Measurements from ENCODE around the gene KCNK7.
A peak's percentile ranks its signal among the peaks of the same experiment; 100 is the strongest.
"Not testable (repeated sequence)": the region's sequence is repeated elsewhere in the genome, so short reads cannot be mapped to it uniquely, and the experiment has no call there.

KCNK7 gene

DNA sequence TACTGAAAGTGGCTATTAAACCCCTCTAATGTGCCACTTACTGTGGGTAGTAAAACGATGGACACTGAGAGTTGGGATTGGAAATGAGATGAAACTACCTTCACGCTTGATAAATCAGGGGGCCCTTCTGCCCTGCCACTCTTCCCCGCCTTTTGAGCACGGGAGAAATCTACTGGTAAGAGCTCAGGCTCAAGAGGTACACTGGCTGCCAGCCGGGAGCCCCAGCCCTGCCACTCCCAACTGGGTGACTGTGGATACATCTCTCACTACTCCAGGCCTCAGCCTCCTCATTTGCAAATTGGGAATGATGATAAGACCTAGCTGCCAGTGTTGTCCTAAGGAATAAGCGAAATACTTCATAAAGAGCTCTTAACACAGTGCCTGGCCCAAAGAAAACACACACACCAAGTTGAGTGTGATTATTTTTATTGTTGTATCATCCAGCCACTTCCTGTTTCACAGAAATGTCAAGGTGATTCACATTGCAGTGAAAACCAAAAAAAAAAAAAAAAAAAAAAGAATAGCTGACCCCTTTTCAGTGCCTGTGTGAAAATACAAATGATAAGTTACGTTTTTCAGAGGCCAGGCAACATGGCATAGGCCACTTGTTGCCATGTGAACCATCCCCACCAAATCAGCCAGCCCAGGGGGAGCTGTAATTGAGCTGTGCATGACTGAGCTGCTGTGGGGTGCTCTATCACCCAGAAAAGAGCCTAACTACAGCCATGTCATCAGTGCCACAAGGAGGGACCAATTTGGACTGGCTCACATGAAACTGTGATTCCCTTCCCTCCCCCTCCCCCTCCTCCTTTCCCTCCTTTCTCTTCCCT is 29.8 kb downstream of the KCNK7 start:
- no peak overlapping the region for H3K9ac ChIP-seq (ENCODE audit: low read depth in 1 of 2, low read length in 2 of 2)
- no peaks in the 10 kb centered on the region for H3K9me3 ChIP-seq (ENCODE audit: control insufficient read depth in 1 of 2, low read length in 2 of 2)
- H3K27ac ChIP-seq (ENCODE audit: low read depth, low read length), result no peak overlapping the region

GRCh38 chr11:65564879-65565559 is 30.6 kb downstream of the KCNK7 start:
- not testable (repeated sequence) for H3K36me3 ChIP-seq (ENCODE audit: control insufficient read depth in 1 of 2, insufficient read depth in 2 of 2, low read length in 2 of 2); H3K9ac ChIP-seq (ENCODE audit: low read depth in 1 of 2, low read length in 2 of 2); H3K27ac ChIP-seq (ENCODE audit: low read depth, low read length); H3K9me3 ChIP-seq (ENCODE audit: control insufficient read depth in 1 of 2, low read length in 2 of 2); H3K27me3 ChIP-seq (ENCODE audit: control insufficient read depth in 1 of 2, insufficient read depth in 2 of 2, low read length in 2 of 2); H3K4me3 ChIP-seq (ENCODE audit: low read depth in 1 of 2, low read length in 2 of 2)
- H3K4me1 ChIP-seq (ENCODE audit: control insufficient read depth in 1 of 2, insufficient read depth in 2 of 2, low read length in 2 of 2), result peaks cover 30 to 42% of the 10 kb centered on the region in 2 donors

More for the DNA sequence above, 29.8 kb downstream of the KCNK7 start:
- H3K4me1 ChIP-seq (ENCODE audit: control insufficient read depth in 1 of 2, insufficient read depth in 2 of 2, low read length in 2 of 2), result peaks cover 24 to 39% of the 10 kb centered on the region in 2 donors
- no peaks in the 10 kb centered on the region for H3K36me3 ChIP-seq (ENCODE audit: control insufficient read depth in 1 of 2, insufficient read depth in 2 of 2, low read length in 2 of 2)
- no peaks in the 10 kb centered on the region for H3K27me3 ChIP-seq (ENCODE audit: control insufficient read depth in 1 of 2, insufficient read depth in 2 of 2, low read length in 2 of 2)
- no peak overlapping the region for H3K4me3 ChIP-seq (ENCODE audit: low read depth in 1 of 2, low read length in 2 of 2)

DNA sequence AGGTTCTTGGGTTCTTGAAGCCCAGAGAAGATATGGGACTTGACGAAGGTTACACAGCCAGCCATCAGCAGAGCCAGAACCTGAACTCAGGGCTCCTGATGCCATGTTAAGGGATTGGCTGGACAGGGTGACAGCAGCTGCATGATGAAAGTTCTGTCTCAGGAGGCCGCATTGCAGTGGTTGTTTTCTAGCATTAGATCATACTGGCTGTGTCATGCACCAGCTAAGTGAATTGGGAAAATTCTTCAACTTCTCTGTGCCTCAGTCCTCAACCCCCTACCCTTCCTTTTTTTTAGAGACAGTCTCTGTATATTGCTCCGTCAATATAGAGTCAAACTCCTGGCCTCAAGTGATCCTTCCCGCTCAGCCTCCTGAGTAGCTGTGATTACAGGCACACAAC is 32.0 kb downstream of the KCNK7 start:
- Histone ChIP-seq H3K36me3 (ENCODE audit: control insufficient read depth in 1 of 2, insufficient read depth in 2 of 2, low read length in 2 of 2) (no peaks in the 10 kb centered on the region), H3K27ac (ENCODE audit: low read depth, low read length) (no peak overlapping the region), H3K4me3 (ENCODE audit: low read depth in 1 of 2, low read length in 2 of 2) (no peak overlapping the region), H3K9me3 (ENCODE audit: control insufficient read depth in 1 of 2, low read length in 2 of 2) (no peaks in the 10 kb centered on the region), H3K9ac (ENCODE audit: low read depth in 1 of 2, low read length in 2 of 2) (no peak overlapping the region), H3K4me1 (ENCODE audit: control insufficient read depth in 1 of 2, insufficient read depth in 2 of 2, low read length in 2 of 2) (peaks cover 32 to 44% of the 10 kb centered on the region in 2 donors), H3K27me3 (ENCODE audit: control insufficient read depth in 1 of 2, insufficient read depth in 2 of 2, low read length in 2 of 2) (no peaks in the 10 kb centered on the region)

GRCh38 chr11:65562788-65563187 is 32.8 kb downstream of the KCNK7 start:
- Histone ChIP-seq H3K27me3 (ENCODE audit: control insufficient read depth in 1 of 2, insufficient read depth in 2 of 2, low read length in 2 of 2) (no peaks in the 10 kb centered on the region), H3K9ac (ENCODE audit: low read depth in 1 of 2, low read length in 2 of 2) (no peak overlapping the region), H3K9me3 (ENCODE audit: control insufficient read depth in 1 of 2, low read length in 2 of 2) (no peaks in the 10 kb centered on the region), H3K4me1 (ENCODE audit: control insufficient read depth in 1 of 2, insufficient read depth in 2 of 2, low read length in 2 of 2) (peaks cover 32 to 39% of the 10 kb centered on the region in 2 donors), H3K27ac (ENCODE audit: low read depth, low read length) (no peak overlapping the region), H3K4me3 (ENCODE audit: low read depth in 1 of 2, low read length in 2 of 2) (no peak overlapping the region), H3K36me3 (ENCODE audit: control insufficient read depth in 1 of 2, insufficient read depth in 2 of 2, low read length in 2 of 2) (no peaks in the 10 kb centered on the region)

GRCh38 chr11:65562020-65562419 is 33.6 kb downstream of the KCNK7 start:
- no peak overlapping the region for H3K4me3 ChIP-seq (ENCODE audit: low read depth in 1 of 2, low read length in 2 of 2)
- peaks cover 36 to 38% of the 10 kb centered on the region in 2 donors for H3K4me1 ChIP-seq (ENCODE audit: control insufficient read depth in 1 of 2, insufficient read depth in 2 of 2, low read length in 2 of 2)
- H3K27ac ChIP-seq (ENCODE audit: low read depth, low read length), result no peak overlapping the region
- no peaks in the 10 kb centered on the region for H3K36me3 ChIP-seq (ENCODE audit: control insufficient read depth in 1 of 2, insufficient read depth in 2 of 2, low read length in 2 of 2)
- H3K27me3 ChIP-seq (ENCODE audit: control insufficient read depth in 1 of 2, insufficient read depth in 2 of 2, low read length in 2 of 2), result no peaks in the 10 kb centered on the region
- no peaks in the 10 kb centered on the region for H3K9me3 ChIP-seq (ENCODE audit: control insufficient read depth in 1 of 2, low read length in 2 of 2)
- H3K9ac ChIP-seq (ENCODE audit: low read depth in 1 of 2, low read length in 2 of 2), result no peak overlapping the region

GRCh38 chr11:65560555-65561418 is 34.8 kb downstream of the KCNK7 start:
- H3K9me3 ChIP-seq (ENCODE audit: control insufficient read depth in 1 of 2, low read length in 2 of 2), result no peaks in the 10 kb centered on the region
- peaks cover 34 to 37% of the 10 kb centered on the region in 2 donors for H3K4me1 ChIP-seq (ENCODE audit: control insufficient read depth in 1 of 2, insufficient read depth in 2 of 2, low read length in 2 of 2)
- H3K36me3 ChIP-seq (ENCODE audit: control insufficient read depth in 1 of 2, insufficient read depth in 2 of 2, low read length in 2 of 2), result no peaks in the 10 kb centered on the region
- H3K9ac ChIP-seq (ENCODE audit: low read depth in 1 of 2, low read length in 2 of 2), result peak overlapping the region; percentile 25 to 44
- H3K4me3 ChIP-seq (ENCODE audit: low read depth in 1 of 2, low read length in 2 of 2), result no peak overlapping the region
- no peak overlapping the region for H3K27ac ChIP-seq (ENCODE audit: low read depth, low read length)
- no peaks in the 10 kb centered on the region for H3K27me3 ChIP-seq (ENCODE audit: control insufficient read depth in 1 of 2, insufficient read depth in 2 of 2, low read length in 2 of 2)

- no peaks in the 10 kb centered on the region for H3K9me3 ChIP-seq (ENCODE audit: control insufficient read depth in 1 of 2, low read length in 2 of 2)
- no peaks in the 10 kb centered on the region for H3K27me3 ChIP-seq (ENCODE audit: control insufficient read depth in 1 of 2, insufficient read depth in 2 of 2, low read length in 2 of 2)
- H3K9ac ChIP-seq (ENCODE audit: low read depth in 1 of 2, low read length in 2 of 2), result peak overlapping the region in 1 of 2 donors; percentile 44
- H3K4me3 ChIP-seq (ENCODE audit: low read depth in 1 of 2, low read length in 2 of 2), result no peak overlapping the region
- H3K27ac ChIP-seq (ENCODE audit: low read depth, low read length), result no peak overlapping the region
- H3K4me1 ChIP-seq (ENCODE audit: control insufficient read depth in 1 of 2, insufficient read depth in 2 of 2, low read length in 2 of 2), result peaks cover 33 to 41% of the 10 kb centered on the region in 2 donors
- no peaks in the 10 kb centered on the region for H3K36me3 ChIP-seq (ENCODE audit: control insufficient read depth in 1 of 2, insufficient read depth in 2 of 2, low read length in 2 of 2)
Measured at GRCh38 chr11:65559951-65560537, 35.6 kb downstream of the KCNK7 start.

GRCh38 chr11:65559535-65559934 is 36.1 kb downstream of the KCNK7 start:
- Histone ChIP-seq H3K27ac (ENCODE audit: low read depth, low read length) (peak overlapping the region; percentile 36), H3K36me3 (ENCODE audit: control insufficient read depth in 1 of 2, insufficient read depth in 2 of 2, low read length in 2 of 2) (no peaks in the 10 kb centered on the region), H3K27me3 (ENCODE audit: control insufficient read depth in 1 of 2, insufficient read depth in 2 of 2, low read length in 2 of 2) (no peaks in the 10 kb centered on the region), H3K4me1 (ENCODE audit: control insufficient read depth in 1 of 2, insufficient read depth in 2 of 2, low read length in 2 of 2) (peaks cover 33 to 41% of the 10 kb centered on the region in 2 donors), H3K9me3 (ENCODE audit: control insufficient read depth in 1 of 2, low read length in 2 of 2) (no peaks in the 10 kb centered on the region), H3K4me3 (ENCODE audit: low read depth in 1 of 2, low read length in 2 of 2) (no peak overlapping the region), H3K9ac (ENCODE audit: low read depth in 1 of 2, low read length in 2 of 2) (no peak overlapping the region)

- Histone ChIP-seq H3K36me3 (ENCODE audit: control insufficient read depth in 1 of 2, insufficient read depth in 2 of 2, low read length in 2 of 2) (no peaks in the 10 kb centered on the region), H3K4me3 (ENCODE audit: low read depth in 1 of 2, low read length in 2 of 2) (peak overlapping the region; percentile 29 to 57), H3K9ac (ENCODE audit: low read depth in 1 of 2, low read length in 2 of 2) (peak overlapping the region; percentile 51 to 79), H3K4me1 (ENCODE audit: control insufficient read depth in 1 of 2, insufficient read depth in 2 of 2, low read length in 2 of 2) (peaks cover 33 to 44% of the 10 kb centered on the region in 2 donors), H3K27ac (ENCODE audit: low read depth, low read length) (peak overlapping the region; percentile 80), H3K9me3 (ENCODE audit: control insufficient read depth in 1 of 2, low read length in 2 of 2) (no peaks in the 10 kb centered on the region), H3K27me3 (ENCODE audit: control insufficient read depth in 1 of 2, insufficient read depth in 2 of 2, low read length in 2 of 2) (no peaks in the 10 kb centered on the region)
Measured at GRCh38 chr11:65558930-65559509, 36.6 kb downstream of the KCNK7 start.

All from duodenal mucosa (tissue), 2 donors.